ENCODE measurements around the gene PPP1R3D.
"Not testable (repeated sequence)": the region's sequence is repeated elsewhere in the genome, so short reads cannot be mapped to it uniquely, and the experiment has no call there.

PPP1R3D gene

DNA sequence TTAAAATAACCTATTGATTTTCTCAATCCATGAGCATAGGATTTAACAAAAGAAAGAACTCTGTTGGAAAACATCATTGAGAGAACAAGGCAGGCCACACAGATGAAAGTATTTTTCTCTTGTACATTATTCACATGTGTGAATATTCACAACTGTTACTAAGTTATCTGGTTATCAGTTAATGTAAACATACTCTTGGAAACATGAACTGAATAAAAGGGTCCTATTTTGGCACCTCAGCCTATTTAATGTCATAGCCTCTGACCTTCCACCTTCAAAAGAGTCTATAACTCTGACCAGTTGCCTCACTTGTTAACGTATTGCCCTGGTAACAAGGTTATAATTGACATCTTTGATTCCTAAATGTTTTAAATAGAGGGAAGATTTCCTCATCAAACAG is 14.7 kb downstream of the PPP1R3D start:
- no peak for DNase-seq (ENCODE audit: low read depth in 3 of 3)

DNA sequence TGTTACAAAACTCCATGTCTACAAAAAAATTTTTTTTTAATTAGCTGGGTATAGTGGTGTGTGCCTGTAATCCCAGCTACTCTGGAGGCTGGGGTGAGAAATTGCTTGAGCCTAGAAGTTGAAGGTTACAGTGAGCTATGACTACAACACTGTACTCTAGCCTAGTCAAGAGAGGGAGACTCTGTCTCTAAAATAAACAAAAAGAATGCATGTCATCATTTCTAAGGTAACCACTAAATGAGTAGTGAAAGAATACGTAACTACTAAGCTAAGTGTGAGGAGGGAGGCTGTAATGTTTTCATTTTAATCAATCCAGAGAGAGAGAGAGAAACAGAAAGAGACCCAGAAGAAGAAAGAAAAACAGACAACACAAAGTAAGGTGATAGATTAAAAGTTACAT is 16.6 kb downstream of the PPP1R3D start:
- no peak for DNase-seq (ENCODE audit: low read depth in 3 of 3)

DNA sequence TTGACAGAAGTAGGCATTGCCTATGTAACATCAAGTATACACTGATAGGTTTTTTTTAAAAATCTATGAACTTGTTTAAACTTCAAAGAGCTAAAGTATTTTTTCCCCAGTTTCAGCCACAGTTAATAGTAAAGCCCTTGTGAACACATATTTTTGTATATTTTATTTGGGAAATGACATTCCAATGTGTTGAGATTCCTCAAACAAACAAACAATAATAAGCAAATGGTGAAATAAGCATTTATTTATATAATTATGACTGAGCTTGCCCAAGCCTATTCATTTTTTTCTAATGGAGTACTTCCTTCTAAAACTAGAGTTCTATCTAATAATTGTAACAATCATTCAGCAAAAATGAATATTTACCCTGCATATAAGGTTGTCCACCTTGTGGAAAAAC is 19.2 kb downstream of the PPP1R3D start:
- DNase-seq (ENCODE audit: low read depth in 3 of 3): no peak

DNA sequence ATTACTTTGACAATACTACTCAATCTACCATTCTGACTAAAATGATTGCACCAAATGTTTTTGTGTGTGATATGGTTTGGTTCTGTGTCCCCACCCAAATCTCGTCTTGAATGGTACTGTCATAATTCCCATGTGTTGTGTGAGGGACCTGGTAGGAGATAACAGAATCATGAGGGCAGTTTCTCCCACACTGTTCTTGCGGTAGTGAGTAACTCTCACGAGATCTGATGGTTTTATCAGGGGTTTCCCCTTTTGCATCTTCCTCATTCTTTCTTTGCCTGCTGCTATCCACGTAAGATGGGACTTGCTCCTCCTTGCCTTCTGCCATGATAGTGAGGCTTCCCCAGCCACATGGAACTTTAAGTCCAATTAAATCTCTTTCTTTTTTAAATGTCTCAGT is 27.5 kb downstream of the PPP1R3D start:
- no peak for DNase-seq (ENCODE audit: low read depth in 3 of 3)

DNA sequence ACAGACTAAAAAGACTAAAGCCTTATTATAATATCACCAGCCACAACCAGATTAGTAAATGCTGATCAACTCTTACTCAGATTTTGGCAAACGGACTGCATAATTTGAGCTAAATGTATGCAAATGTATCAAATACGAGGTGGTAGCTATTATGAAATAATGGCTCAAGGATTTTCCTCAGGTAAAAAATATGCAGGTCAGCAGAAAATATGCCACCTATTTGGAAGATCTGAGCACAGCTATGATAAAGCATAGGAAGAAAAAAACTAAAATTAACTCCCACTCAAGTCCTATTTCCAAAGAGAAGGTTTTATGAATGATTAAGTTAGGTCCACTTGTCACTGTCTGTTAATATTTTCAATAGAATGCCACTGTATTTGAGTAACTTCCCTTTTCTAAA is 29.1 kb downstream of the PPP1R3D start:
- no peak for DNase-seq (ENCODE audit: low read depth in 3 of 3)

DNA sequence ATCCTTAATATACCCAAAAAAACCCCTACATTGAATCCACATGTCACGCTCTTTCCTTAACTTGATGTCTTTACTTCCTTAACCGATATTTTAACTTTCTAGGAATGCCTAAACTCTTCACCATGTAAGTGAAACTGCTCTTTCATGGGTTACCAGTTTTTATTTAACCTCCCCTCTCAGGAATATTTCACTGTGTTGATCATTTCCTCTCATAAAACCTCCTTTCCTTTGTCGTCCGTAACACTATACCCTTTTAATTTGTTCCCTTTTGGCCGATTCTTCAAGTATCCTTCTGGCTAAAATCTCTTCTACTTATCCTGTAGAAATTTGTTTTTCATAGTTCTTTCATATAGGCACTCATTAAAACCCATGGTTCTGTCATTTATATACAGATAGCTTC is 31.2 kb downstream of the PPP1R3D start:
- DNase-seq (ENCODE audit: low read depth in 3 of 3): no peak

DNA sequence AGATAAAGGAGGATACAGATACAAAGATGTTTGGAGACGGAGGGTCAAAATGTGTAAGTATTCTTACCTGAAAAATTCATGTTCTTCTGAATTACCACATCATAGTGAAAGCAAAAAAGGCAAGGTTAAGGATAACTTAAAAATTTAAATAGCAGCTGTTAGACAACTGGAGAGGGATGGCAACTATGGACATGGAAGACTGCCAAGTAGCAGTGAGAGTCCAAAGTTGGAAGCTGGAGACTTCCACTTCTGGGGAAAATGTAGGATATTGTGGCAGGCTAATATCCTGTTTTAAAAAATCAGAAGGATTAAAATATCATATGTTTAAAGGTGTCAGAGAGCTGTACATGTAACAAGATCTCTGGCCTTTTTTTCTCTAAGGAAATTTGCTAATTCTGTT is 36.5 kb downstream of the PPP1R3D start:
- no peak for DNase-seq (ENCODE audit: low read depth in 3 of 3)

DNA sequence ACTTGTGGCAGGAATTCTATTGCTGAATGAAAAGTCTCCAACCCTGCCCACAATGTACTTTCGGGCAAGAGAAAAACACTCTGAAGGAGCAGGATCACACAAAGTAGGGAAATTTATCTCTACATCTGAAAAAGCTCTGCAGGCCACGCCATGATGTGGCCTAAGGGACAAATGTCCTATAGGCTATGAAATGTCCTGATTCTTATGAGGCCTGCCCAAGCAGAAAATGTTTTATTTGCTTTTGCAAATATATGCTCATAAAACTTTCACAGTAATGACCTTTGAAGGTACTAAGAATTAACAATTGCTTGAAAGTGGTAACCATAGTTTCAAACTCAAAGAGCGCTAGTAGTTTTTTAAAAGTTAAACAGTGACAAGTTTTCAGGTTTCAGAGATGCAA is 37.6 kb downstream of the PPP1R3D start:
- no peak for DNase-seq (ENCODE audit: low read depth in 3 of 3)

DNA sequence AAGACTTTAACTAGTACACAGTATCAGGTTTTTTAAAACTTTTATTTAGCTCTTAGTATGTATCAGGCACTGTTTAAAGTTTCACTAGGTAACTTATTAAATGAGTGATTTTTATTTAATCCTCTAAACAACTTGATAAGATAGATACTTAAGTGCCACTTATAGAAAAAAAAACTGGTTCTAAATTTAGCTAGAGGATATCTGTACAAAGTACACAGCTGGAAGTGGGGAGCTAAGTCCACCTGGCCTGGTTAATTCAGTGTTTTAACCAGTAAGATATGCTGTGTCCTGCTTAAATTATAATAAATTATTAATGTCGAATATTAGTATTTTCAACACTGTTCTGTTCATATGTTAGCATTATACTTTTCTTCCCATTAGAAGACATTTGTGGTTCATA is 44.2 kb downstream of the PPP1R3D start:
- DNase-seq (ENCODE audit: low read depth in 3 of 3): no peak

DNA sequence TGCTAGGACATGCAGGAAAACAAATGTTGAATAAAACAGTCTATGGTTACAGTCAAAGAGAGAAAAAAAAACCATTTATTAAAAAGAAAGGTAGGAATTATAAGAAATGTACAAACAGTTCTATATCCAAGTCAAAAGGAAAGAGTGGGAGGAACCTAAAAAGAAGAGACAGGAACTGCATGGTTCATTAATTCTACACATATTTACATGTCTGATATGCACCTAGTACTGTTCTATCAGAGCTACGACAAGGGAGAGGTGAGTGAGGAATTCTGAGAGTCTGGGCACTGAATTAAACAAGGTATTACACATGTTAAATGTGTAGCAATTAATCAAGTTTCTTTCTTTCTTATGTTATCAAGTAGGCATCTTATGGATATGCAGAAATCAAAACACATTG is 48.5 kb downstream of the PPP1R3D start:
- DNase-seq (ENCODE audit: low read depth in 3 of 3): no peak

DNA sequence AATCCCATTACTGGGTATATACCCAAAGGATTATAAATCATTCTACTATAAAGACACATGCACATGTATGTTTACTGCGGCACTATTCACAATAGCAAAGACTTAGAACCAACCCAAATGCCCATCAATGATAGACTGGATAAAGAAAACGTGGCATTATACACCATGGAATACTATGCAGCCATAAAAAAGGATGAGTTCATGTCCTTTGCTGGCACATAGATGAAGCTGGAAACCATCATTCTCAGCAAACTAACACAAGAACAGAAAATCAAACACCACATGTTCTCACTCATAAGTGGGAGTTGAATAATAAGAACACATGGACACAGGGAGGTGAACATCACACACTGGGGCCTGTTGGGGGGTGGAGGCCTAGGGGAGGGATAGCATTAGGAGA is 50.1 kb downstream of the PPP1R3D start:
- not testable (repeated sequence) for DNase-seq (ENCODE audit: low read depth in 3 of 3)

DNA sequence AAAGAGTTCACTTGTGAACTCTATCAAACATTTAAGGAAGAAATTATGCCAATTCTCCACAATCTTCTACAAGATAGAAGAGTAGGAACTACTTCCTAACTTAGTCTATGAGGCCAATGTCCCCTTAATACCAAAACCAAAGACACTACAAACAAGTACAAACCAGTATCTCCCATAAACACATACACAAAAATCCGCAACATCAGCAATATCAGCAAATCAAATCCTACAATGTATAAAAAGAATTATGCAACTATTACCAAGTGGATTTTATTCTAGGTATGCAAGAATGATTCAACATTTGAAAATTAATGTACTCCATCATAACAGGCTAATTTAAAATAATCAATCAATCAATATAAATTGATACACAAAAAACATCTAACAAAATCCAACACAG is 52.1 kb downstream of the PPP1R3D start:
- no peak for DNase-seq (ENCODE audit: low read depth in 3 of 3)

Measured in stimulated activated CD4-positive, alpha-beta T cell treated with anti-CD3 and anti-CD28 coated beads, TNF-alpha, amount 100 ng/mL, for 48 hours (primary cell).